RWPE1 (cell line): ENCODE measurements around the gene OMP.

Source experiments
- CTCF ChIA-PET: fragments of 350-600 bp; sonication (Branson Sonifier 250); formaldehyde crosslinking; extraction: SDS; loops from one replicate; lab custom pipeline; 2021; lab: Yijun Ruan, JAX
- POLR2A ChIA-PET: fragments of 400-600 bp; formaldehyde crosslinking; extraction: SDS; loops from one replicate; lab custom pipeline; 2020; ENCODE audit warnings: antibody characterized with exemption; ENCODE audit not compliant: low non-redundant PET; lab: Yijun Ruan, JAX
- DNase-seq: peaks from one replicate; pipeline ENCODE4 v3.0.0; 2012; ENCODE audit warnings: low spot score
- H3K27ac ChIP-seq: fragments of 450-650 bp; 2 replicates; pipeline ENCODE4 v1.5.1; 2017
- TF ChIP-seq, protein P1 (sequence below): fragments of 450-650 bp; conservative IDR thresholded peaks from 2 replicates; pipeline ENCODE4 v1.5.1; 2017; ENCODE audit warnings: low read depth, mild to moderate bottlenecking

OMP gene

DNA sequence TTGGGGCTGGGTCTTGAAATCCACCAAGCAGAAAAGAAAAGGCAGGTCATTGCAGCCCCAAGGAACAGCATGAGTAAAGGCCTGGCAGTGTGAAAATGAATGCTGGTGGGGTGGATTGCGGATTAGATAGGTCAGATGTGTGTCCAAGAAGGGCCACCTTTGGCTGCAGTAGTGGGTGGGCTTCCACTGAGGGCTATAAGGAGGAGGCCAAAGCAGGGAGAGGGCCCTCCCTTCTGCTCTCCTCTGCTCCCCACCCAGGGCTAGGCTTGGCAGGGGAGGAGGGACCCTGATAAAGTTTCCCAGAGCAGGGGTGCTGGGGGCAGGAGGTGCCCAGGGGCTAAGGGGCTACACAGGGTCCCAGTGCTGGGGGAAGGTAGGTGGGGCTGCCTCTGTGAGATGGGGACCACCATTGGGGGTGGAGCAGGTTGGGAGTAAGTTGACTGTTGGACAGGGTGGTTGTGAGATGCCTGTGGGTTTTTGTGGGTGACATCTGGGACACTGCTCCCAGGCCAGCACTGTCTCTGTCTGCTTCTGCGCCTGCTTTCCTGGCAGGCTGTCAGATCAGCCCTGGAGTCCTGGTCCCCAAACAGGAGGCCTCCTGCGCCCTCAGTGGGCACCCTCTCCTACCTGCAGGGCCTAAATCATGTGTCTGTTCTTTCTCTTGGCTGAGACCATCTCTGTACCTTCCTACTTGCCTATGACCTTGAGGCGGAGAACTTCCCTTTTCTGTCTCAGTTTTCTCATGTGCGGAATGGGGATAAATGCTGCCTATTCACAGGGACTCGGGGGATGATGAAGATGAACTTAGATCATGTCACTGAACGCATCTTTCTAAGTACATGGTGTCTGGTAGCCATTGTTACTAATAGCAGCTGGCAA lies 33.9 kb upstream of the OMP start:
- POLR2A ChIA-PET = no interaction called here
- TF ChIP-seq, protein P1, sequence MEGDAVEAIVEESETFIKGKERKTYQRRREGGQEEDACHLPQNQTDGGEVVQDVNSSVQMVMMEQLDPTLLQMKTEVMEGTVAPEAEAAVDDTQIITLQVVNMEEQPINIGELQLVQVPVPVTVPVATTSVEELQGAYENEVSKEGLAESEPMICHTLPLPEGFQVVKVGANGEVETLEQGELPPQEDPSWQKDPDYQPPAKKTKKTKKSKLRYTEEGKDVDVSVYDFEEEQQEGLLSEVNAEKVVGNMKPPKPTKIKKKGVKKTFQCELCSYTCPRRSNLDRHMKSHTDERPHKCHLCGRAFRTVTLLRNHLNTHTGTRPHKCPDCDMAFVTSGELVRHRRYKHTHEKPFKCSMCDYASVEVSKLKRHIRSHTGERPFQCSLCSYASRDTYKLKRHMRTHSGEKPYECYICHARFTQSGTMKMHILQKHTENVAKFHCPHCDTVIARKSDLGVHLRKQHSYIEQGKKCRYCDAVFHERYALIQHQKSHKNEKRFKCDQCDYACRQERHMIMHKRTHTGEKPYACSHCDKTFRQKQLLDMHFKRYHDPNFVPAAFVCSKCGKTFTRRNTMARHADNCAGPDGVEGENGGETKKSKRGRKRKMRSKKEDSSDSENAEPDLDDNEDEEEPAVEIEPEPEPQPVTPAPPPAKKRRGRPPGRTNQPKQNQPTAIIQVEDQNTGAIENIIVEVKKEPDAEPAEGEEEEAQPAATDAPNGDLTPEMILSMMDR = no peak
- CTCF ChIA-PET = interaction anchor here (1.7 kb wide), 1 partner anchor 23 kb away, joined by 6 read pairs; no protein-coding TSS in a partner anchor
- H3K27ac ChIP-seq = no peak overlapping the region
- DNase-seq = no peak

DNA sequence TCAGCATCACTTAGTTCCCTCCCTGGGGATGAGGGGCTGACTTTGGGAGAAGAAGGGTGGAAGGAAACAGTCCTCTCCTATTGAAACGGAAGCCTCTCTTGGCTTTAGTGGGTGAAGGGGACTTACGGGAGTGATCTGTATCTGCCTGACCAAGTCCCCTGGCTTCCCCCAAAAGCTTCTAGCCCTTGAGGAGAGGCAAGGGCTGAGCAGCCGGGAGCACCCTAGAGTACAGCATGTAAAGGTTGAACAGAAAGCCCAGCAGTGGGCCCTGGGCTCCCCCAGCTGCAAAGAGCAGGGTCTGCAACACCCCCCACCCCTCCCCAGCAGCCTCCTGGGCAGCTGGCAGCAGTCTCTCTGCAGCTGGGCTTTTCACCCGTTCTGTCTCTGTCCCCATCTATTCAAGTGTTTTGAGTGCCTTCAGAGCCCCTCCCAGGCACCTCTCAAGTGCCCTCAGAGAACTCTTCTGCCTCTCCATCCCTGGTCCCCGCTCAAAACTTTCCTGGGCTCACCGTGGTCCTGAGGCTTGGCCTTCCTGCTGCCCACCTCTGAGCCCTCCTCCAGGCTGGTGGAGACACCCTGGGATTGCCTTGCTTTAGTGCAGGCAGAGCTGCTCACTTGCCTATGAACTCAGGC lies 33.2 kb upstream of the OMP start:
- no peak for DNase-seq
- POLR2A ChIA-PET = no interaction called here

DNA sequence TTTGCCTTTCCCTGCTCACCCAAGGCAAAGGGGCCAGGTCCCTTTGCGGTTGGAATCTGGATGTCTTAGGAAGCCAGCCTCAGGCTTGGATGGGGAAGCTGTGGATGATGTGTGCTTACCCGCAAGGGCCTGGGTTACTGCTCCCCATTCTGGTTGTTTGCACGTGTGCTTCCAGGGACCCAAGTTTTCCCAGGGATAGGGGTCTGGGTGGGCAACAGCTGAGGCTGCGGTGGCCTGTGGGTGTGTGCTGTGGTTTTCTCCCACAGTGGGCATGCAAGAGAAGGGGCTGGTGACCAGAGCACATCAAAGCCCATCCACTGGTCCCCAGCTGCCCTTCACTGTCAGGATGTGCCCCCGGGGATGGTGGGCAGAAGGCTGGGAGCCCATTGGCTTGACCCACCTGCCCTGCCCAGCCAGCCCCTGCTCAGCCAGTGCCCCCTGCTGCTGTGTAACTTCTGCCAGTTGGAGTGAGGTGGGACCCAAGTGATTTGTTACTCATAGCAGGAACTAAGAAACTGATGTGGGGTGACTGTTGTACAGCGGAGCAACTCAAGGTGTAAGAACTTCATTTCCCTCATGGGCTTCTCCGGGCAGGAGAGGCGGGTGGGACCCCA lies 32.6 kb upstream of the OMP start:
- no peak for DNase-seq
- ChIA-PET CTCF (interaction anchor here (1.7 kb wide), 1 partner anchor 22 kb away, joined by 6 read pairs; no protein-coding TSS in a partner anchor), POLR2A (no interaction called here)
- H3K27ac ChIP-seq = no peak overlapping the region
- TF ChIP-seq, protein P1 = no peak

More for the DNA sequence above, 33.2 kb upstream of the OMP start:
- no peak overlapping the region for H3K27ac ChIP-seq
- CTCF ChIA-PET = interaction anchor here (1.7 kb wide), 1 partner anchor 22 kb away, joined by 6 read pairs; no protein-coding TSS in a partner anchor
- TF ChIP-seq, protein P1 = no peak

DNA sequence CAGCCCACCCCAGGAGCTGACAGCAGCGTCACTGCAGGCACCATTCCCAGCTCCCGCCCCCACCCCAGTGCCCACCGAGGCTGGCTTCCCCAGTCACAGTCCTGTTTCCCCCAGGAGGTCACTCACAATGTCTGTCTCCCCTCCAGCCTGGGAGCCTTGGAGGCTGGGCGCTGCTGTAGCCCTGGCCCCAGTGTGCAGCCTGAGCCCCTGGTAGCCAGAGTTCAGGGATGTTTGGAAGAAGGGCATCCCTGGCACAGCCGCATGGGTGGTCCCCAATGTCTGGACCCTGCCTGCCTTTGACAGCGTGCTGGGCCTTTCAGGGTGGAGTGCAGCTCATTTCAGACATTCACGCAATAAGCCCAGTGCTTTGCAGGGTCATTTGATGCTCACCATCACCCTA lies 31.6 kb upstream of the OMP start:
- ChIA-PET CTCF (interaction anchor here (0.7 kb wide), 1 partner anchor 258 kb away, joined by 3 read pairs; no protein-coding TSS in a partner anchor), POLR2A (no interaction called here)
- no peak overlapping the region for H3K27ac ChIP-seq
- DNase-seq = no peak
- TF ChIP-seq, protein P1 = no peak

DNA sequence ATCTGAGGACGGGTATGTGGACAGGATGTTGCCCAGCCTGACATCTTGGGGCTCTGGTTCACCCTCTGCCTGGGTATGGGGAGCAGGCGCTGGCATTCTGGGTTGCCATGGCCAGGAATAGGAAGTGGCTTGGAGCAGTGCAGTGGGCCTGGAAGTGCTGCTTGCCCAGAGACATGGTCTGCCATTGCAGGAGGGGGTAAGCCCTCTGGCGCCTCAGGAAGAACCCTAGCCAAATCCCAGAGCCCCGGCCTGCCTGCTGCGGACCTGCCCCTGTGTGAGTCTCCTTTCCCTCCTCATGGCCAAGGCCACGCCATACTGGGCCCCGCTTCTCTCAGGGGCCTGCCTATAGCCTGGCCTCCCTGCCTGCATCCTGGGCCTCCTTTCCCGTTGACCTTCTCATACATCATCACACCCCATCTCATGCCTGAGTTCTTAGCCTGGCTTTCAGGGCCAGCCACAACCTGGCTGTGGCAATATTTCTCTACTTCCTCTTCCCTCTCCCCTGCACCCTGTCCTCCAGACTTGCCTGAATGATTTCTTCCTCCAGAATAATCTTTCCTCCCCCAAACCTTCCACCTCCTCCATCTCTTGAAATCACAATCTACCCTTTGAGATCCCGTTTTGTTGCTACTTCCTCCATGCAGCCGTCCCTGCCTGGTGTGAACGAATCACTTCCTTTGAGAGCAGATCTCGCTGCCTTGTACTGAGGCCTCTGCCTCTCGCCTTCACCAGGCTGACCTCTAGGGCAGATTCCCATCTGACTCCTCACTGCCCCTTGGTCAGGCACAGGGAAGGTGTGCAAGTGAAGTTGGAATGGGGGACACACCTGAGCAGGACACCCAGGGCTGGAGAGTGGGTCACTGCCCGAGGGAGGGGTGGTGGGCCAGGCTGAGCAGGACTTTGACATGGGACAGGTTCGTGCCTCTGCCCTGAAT lies 30.7 kb upstream of the OMP start:
- H3K27ac ChIP-seq = no peak overlapping the region
- ChIA-PET CTCF (interaction anchor here (0.6 kb wide), 1 partner anchor 366 kb away, joined by 3 read pairs; no protein-coding TSS in a partner anchor), POLR2A (no interaction called here)
- TF ChIP-seq, protein P1 = no peak
- DNase-seq = no peak
